HepG2 (cell line): ENCODE data around the gene ZBTB20.

Experiments
- CTCF ChIP-seq: sonication (generic); formaldehyde crosslinking; IDR thresholded peaks from 2 replicates; pipeline ENCODE4 v1.5.0; 2020; ENCODE audit warnings: mild to moderate bottlenecking, missing genetic modification reagents, moderate library complexity
- POLR2AphosphoS5 ChIP-seq: IDR thresholded peaks from 2 replicates; pipeline ENCODE4 v1.6.1; 2012; ENCODE audit warnings: low read depth, low read length
- REST ChIP-seq, 2 experiments: IDR thresholded peaks; 2 replicates each; pipeline ENCODE4 v1.6.1; 2011 to 2012; ENCODE audit warnings: low read length in 2 of 2, borderline replicate concordance in 1 of 2, low read depth in 1 of 2, mild to moderate bottlenecking in 1 of 2, moderate library complexity in 1 of 2

- TF ChIP-seq CTCF (CRISPR knock-in tag): no peak
- TF ChIP-seq REST (IDR thresholded peaks at IDR 0.05; ENCODE audit: borderline replicate concordance in 1 of 2, low read depth in 1 of 2, low read length in 2 of 2): no peak
- no peak for TF ChIP-seq POLR2AphosphoS5
Observed at GRCh38 chr3:114417675-114418074, 729.4 kb downstream of the ZBTB20 start.
